ENCODE measurements around the gene KIAA1755.
"Not testable (repeated sequence)": the region's sequence is repeated elsewhere in the genome, so short reads cannot be mapped to it uniquely, and the experiment has no call there.

- not testable (repeated sequence) for TF ChIP-seq CTCF, POLR2A (IDR thresholded peaks at IDR 0.05)
Observed at GRCh38 chr20:38284066-38284650, 23.6 kb upstream of the KIAA1755 start.
